Heart right ventricle (tissue), 16 donors: Measurements from ENCODE around the gene PHYKPL. TPM values are rescaled to one million over a fixed set of nuclear protein-coding genes. Genes with fewer than 3 reads are reported as not detected.
"Not testable (repeated sequence)": the region's sequence is repeated elsewhere in the genome, so short reads cannot be mapped to it uniquely, and the experiment has no call there.

ENCODE experiments used
- ATAC-seq, 8 donors: fragments of 200-7000 bp; cut with Tn5 transposase; one replicate each; pipeline ENCODE4 v1.9.1; 2020; ENCODE audit warnings: mild to moderate bottlenecking in 8 of 8, moderate library complexity in 8 of 8, moderate number of reproducible peaks in 1 of 8
- DNase-seq, 2 donors: peaks; one replicate each; pipeline ENCODE4 v3.0.0-alpha.2; 2020
- H3K27ac ChIP-seq, 10 donors: fragments of 200-600 bp; sonication (generic) in 2 of 10; one replicate each; pipeline versions ENCODE4 v1.5.0 to v1.8.0; 2020 to 2022; ENCODE audit warnings: mild to moderate bottlenecking in 3 of 10
- H3K27me3 ChIP-seq, 7 donors: fragments of 200-600 bp; one replicate each; pipeline ENCODE4 v1.8.0; 2021 to 2022; ENCODE audit warnings: mild to moderate bottlenecking in 2 of 7
- H3K36me3 ChIP-seq, 9 donors: fragments of 200-600 bp; sonication (generic) in 1 of 9; one replicate each; pipeline versions ENCODE4 v1.5.0 to v1.8.0; 2020 to 2022; ENCODE audit warnings: mild to moderate bottlenecking in 2 of 9
- H3K4me1 ChIP-seq, 9 donors: fragments of 200-600 bp; sonication (generic) in 1 of 9; one replicate each; pipeline versions ENCODE4 v1.5.0 to v1.8.0; 2020 to 2022; ENCODE audit warnings: mild to moderate bottlenecking in 4 of 9
- H3K4me3 ChIP-seq, 10 donors: fragments of 200-600 bp; sonication (generic) in 2 of 10; one replicate each; pipeline versions ENCODE4 v1.5.0 to v1.8.0; 2020 to 2022; ENCODE audit warnings: mild to moderate bottlenecking in 7 of 10, moderate library complexity in 2 of 10
- H3K9me3 ChIP-seq, 11 donors: fragments of 200-600 bp in 10 of 11; sonication (generic) in 2 of 11; one replicate each; pipeline versions ENCODE4 v1.5.0 to v1.8.0; 2013 to 2022; ENCODE audit warnings: mild to moderate bottlenecking in 2 of 11, control low read depth in 1 of 11, moderate library complexity in 1 of 11
- WGBS, 2 donors: extraction: QIAGEN DNeasy Blood & Tissue Kit; methylation state at CpG; one replicate each; pipeline ENCODE4 v1.1.7; 2013; ENCODE audit warnings: inconsistent platforms in 1 of 2; 5-methylcytosine and 5-hydroxymethylcytosine counted together
- intact Hi-C, 10 donors: fragments of 100-400 bp; cut with DNase I; formaldehyde crosslinking; loops; one replicate each; pipeline versions ENCODE4 v1.11.1 to v1.14.2; 2022
- polyA plus RNA-seq, 2 donors: library from polyadenylated mRNA; stranded (reverse); fragments of 200-250 nt; gene quantifications; one replicate each; pipeline ENCODE4 v1.2.3, GENCODE V29; 2013
- total RNA-seq, 10 donors: library from RNA; stranded (reverse); fragmentation: NEBNext Ultra II Directional in 3 of 10; extraction: Animal tissue kit (Norgen Biotek cat#: 25700) in 3 of 10; gene quantifications; one replicate each; pipeline versions ENCODE4 v1.2.1 to v1.2.4, GENCODE V29; 2021 to 2023
- TF ChIP-seq, protein P1 (sequence below), 9 donors: fragments of 200-600 bp; sonication (generic) in 2 of 9; IDR thresholded peaks; one replicate each; pipeline versions ENCODE4 v1.5.0 to v1.8.0; 2021 to 2022; ENCODE audit warnings: antibody characterized with exemption in 9 of 9, mild to moderate bottlenecking in 5 of 9, moderate library complexity in 1 of 9
- donor health status: Arrhythmogenic right ventricular cardiomyopathy.
- donor health status: ischemic (EF 13 %, LVEDD 7.1; RV severe dilation, severe dysfunction).
- donor health status: healthy with polysubstance abuse.
- donor health status: DM: no; HTN: yes; CAD: no.
- donor health status: DM: no; HTN: no; CAD: no.
- donor health status: ischemic (EF 25% LVEDD 6.9; RV normal size, moderate dysfunction).
- donor health status: ischemic (EF 25% LVEDD 5.7; RV mildly dilated, moderate dysfunction).
- donor health status: healthy.
- donor health status: DM: yes; HTN: yes; CAD: no.
- donor health status: Ischemic cardiomyopathy.
- donor health status: ischemic (EF 35%, LVEDD 5.7; RV mildly dilated, moderate dysfunction).
- donor health status: nonischemic (EF 11% LVEDD 7.7; RV severe dilation, severe dysfunction).
- donor health status: DM: yes; HTN: yes; CAD: no.
- donor health status: PGD.
- donor health status: ischemic (EF 29% LVEDD 5.4; RV normal size, mild dysfunction).
- donor health status: nonischemic (EF 23%, LVEDD 6.1; RV moderate dilation, normal function).

PHYKPL gene
- total and polyA plus RNA-seq, 12 donors: 24.8 to 59.8 (median 37.3) TPM

DNA sequence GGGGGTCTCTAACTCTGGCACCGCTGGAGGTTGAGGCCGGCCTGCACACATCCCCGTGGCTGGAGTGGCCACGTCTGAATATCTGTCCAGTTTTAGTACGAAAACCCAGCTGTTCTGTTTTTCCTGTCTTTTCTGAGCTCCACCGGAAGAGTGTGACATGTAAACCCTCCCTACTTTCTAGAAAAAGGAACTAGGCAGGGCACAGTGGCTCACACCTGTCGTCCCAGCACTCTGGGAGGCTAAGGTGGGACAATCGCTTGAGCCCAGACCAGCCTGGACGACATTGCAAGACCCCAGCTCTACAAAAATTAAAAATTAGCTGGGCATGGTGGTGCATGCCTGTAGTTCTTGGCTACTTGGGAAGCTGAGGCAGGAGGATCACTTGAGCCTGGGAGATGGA lies 8.2 kb upstream of the PHYKPL start:
- TF ChIP-seq, protein P1, sequence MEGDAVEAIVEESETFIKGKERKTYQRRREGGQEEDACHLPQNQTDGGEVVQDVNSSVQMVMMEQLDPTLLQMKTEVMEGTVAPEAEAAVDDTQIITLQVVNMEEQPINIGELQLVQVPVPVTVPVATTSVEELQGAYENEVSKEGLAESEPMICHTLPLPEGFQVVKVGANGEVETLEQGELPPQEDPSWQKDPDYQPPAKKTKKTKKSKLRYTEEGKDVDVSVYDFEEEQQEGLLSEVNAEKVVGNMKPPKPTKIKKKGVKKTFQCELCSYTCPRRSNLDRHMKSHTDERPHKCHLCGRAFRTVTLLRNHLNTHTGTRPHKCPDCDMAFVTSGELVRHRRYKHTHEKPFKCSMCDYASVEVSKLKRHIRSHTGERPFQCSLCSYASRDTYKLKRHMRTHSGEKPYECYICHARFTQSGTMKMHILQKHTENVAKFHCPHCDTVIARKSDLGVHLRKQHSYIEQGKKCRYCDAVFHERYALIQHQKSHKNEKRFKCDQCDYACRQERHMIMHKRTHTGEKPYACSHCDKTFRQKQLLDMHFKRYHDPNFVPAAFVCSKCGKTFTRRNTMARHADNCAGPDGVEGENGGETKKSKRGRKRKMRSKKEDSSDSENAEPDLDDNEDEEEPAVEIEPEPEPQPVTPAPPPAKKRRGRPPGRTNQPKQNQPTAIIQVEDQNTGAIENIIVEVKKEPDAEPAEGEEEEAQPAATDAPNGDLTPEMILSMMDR (IDR thresholded peaks at IDR 0.05): no peak
- H3K27me3 ChIP-seq: no peaks in the 10 kb centered on the region
- H3K4me3 ChIP-seq: peak overlapping the region in 1 of 10 donors; percentile 12
- H3K9me3 ChIP-seq: no peaks in the 10 kb centered on the region
- DNase-seq: no peak
- H3K36me3 ChIP-seq: no peaks in the 10 kb centered on the region
- 65 to 70% methylated on average over 9 of the region's 9 CpGs for WGBS, 2 donors
- intact Hi-C loops: no loop called here
- H3K4me1 ChIP-seq: peaks cover 12 to 66% (median 42%) of the 10 kb centered on the region in 9 donors
- no peak for ATAC-seq
- peak overlapping the region in 7 of 10 donors; percentile 15 to 89 (median 76) for H3K27ac ChIP-seq

DNA sequence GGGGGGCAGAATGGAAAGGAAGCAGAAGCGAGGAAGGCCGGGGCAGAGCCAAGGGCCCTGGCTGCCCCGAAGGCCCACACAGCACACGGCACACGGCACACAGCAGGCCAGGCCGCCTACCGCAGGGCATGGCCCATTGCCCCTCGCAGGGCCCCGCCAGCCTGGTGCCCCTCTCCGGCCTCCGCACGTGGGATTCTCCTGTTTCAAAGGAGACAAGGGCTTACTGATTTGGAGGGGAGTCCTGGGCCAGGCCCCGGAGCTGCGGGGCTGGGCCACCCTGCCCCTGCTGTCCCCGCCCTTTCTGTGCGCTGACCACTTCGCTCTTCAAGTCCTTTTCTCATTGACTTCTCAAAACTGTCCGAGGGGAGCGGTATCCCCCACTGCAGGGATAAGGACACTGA lies 7.7 kb upstream of the PHYKPL start:
- peak overlapping the region in 8 of 10 donors; percentile 27 to 89 (median 66) for H3K27ac ChIP-seq
- no peak for DNase-seq
- no peaks in the 10 kb centered on the region for H3K27me3 ChIP-seq
- H3K4me3 ChIP-seq: peak overlapping the region in 1 of 10 donors; percentile 12
- 87 to 90% methylated on average over 19 of the region's 19 CpGs for WGBS, 2 donors
- peak in 1 of 8 donors; percentile 6 for ATAC-seq
- TF ChIP-seq, protein P1 (IDR thresholded peaks at IDR 0.05): no peak
- intact Hi-C loops: no loop called here
- no peaks in the 10 kb centered on the region for H3K9me3 ChIP-seq
- H3K4me1 ChIP-seq: peaks cover 12 to 70% (median 42%) of the 10 kb centered on the region in 9 donors
- no peaks in the 10 kb centered on the region for H3K36me3 ChIP-seq

DNA sequence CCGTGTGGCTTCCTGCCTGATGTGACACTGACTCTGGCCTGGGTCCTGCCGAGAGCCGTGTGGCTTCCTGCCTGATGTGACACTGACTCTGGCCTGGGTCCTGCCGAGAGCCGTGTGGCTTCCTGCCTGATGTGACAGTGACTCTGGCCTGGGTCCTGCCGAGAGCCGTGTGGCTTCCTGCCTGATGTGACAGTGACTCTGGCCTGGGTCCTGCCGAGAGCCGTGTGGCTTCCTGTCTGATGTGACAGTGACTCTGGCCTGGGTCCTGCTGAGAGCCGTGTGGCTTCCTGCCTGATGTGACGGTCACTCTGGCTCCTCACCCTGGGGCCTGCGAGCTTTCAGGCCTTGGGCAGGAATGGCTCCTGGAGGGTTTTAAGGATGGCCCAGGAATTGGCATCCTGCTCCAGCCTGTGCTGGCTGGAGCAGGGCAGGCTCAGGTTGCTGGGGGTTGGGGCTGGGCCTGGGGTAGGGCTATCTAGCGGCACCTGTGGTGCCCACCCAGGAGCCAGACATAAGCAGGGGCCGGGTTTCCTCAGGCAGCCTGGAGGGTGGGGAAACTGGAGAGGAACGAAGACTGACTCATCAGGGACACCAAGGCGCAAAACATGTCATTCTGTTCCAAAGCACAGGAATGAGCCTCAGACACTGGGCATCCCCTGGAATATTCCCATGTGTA lies 7.2 kb upstream of the PHYKPL start:
- H3K27ac ChIP-seq: peak overlapping the region in 8 of 10 donors; percentile 27 to 90 (median 74)
- intact Hi-C loops: not testable (repeated sequence)

DNA sequence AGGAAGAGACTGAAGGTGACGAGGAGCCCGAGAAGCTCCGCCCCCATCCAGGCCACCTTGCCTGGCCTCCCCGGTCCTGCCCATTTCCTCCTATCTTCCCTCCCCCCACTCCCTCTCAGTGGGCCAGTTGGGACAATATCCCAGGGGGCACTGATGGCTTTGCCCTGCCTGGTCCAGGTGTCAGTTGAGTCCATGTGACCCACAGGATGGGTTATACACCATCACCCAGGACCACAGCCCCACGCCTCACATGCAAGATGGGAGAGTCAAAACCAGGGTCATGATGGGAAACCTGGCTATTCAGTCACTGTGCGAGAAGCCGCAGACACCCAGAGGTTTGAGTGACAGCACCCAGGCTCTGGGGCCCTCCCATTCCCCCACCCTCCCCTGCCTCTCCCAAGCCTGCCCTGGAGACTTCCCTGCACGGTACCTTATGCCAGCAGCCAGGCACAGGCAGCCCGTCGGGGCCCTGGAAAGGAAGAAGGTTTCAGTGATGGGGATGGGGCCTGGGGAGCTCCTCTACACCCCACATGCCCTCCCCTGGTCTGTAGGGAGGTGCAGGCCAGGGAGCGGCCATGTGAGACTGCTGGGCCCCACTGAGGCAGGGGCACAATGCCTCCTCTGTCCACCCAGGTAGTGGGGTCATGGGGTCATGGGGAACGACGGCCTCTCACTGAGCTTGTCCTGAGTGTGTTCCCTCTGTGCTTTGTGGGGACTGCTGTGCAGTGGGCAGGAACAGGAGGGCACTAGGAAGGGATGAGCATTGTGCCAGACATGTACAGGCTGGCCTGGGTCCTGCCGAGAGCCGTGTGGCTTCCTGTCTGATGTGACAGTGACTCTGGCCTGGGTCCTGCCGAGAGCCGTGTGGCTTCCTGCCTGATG lies 6.3 kb upstream of the PHYKPL start:
- no peaks in the 10 kb centered on the region for H3K9me3 ChIP-seq
- no peaks in the 10 kb centered on the region for H3K27me3 ChIP-seq
- peaks cover 12 to 84% (median 42%) of the 10 kb centered on the region in 9 donors for H3K4me1 ChIP-seq
- H3K27ac ChIP-seq: peak overlapping the region in 8 of 10 donors; percentile 48 to 90 (median 75)
- ATAC-seq (no peak), DNase-seq (no peak)
- WGBS, 2 donors: 46 to 65% methylated on average over 17 of the region's 17 CpGs
- TF ChIP-seq, protein P1 (IDR thresholded peaks at IDR 0.05): no peak
- no peaks in the 10 kb centered on the region for H3K36me3 ChIP-seq
- no peak overlapping the region for H3K4me3 ChIP-seq
- intact Hi-C loops: no loop called here

More for the DNA sequence above, 7.2 kb upstream of the PHYKPL start:
- peak in 1 of 2 donors; percentile 36 for DNase-seq
- H3K4me3 ChIP-seq, H3K36me3 ChIP-seq, H3K9me3 ChIP-seq, H3K27me3 ChIP-seq, ATAC-seq: not testable (repeated sequence)
- 28 to 41% methylated on average over 11 to 13 of the region's 16 CpGs for WGBS, 2 donors
- peaks cover 12 to 76% (median 42%) of the 10 kb centered on the region in 9 donors for H3K4me1 ChIP-seq
